GM23338 (cell line): ENCODE measurements around the gene ADGRD2. TPM values are rescaled to one million over a fixed set of nuclear protein-coding genes. Genes with fewer than 3 reads are reported as not detected.

Source experiments
- ATAC-seq: fragments of 200-7000 bp; cut with Tn5 transposase; 3 replicates; pipeline ENCODE4 v1.9.1; 2020
- DNase-seq: peaks from one replicate; pipeline ENCODE4 v3.0.0-alpha.2; 2015; ENCODE audit warnings: low spot score
- H2AFZ ChIP-seq: fragments of 200-600 bp; sonication (generic); 2 replicates; pipeline ENCODE4 v1.8.0; 2016; ENCODE audit warnings: antibody characterized with exemption, mild to moderate bottlenecking, moderate library complexity
- H3F3A ChIP-seq: fragments of 200-600 bp; sonication (generic); replicated peaks from 2 replicates; pipeline ENCODE4 v1.8.0; 2017; ENCODE audit warnings: antibody characterized with exemption, mixed run types, low read depth
- H3K27ac ChIP-seq: fragments of 200-600 bp; sonication (generic); 2 replicates; pipeline ENCODE4 v1.6.1; 2016; ENCODE audit warnings: low read depth
- H3K27me3 ChIP-seq: fragments of 200-600 bp; sonication (generic); 2 replicates; pipeline ENCODE4 v1.8.0; 2016; ENCODE audit warnings: mild to moderate bottlenecking, mixed run types, moderate library complexity; ENCODE audit not compliant: insufficient read depth
- H3K36me3 ChIP-seq: fragments of 200-600 bp; sonication (generic); 2 replicates; pipeline ENCODE4 v1.8.0; 2016; ENCODE audit warnings: mild to moderate bottlenecking; ENCODE audit not compliant: insufficient read depth
- H3K4me1 ChIP-seq: fragments of 200-600 bp; sonication (generic); 2 replicates; pipeline ENCODE4 v1.8.0; 2016; ENCODE audit warnings: mild to moderate bottlenecking, moderate library complexity; ENCODE audit not compliant: insufficient read depth
- H3K4me2 ChIP-seq: fragments of 200-600 bp; sonication (generic); 2 replicates; pipeline ENCODE4 v1.7.1; 2017; ENCODE audit warnings: mixed run types
- H3K4me3 ChIP-seq: fragments of 200-600 bp; sonication (generic); 2 replicates; pipeline ENCODE4 v1.6.1; 2016; ENCODE audit warnings: mixed run types
- H3K79me2 ChIP-seq: fragments of 200-600 bp; sonication (generic); replicated peaks from 2 replicates; pipeline ENCODE4 v1.8.0; 2017; ENCODE audit warnings: mild to moderate bottlenecking; ENCODE audit not compliant: insufficient read depth
- H3K9me2 ChIP-seq: fragments of 200-600 bp; sonication (generic); 2 replicates; pipeline ENCODE4 v1.8.0; 2017; ENCODE audit not compliant: insufficient read depth
- H4K20me1 ChIP-seq: fragments of 200-600 bp; sonication (generic); replicated peaks from 2 replicates; pipeline ENCODE4 v1.8.0; 2017; ENCODE audit warnings: mild to moderate bottlenecking; ENCODE audit not compliant: insufficient read depth
- H3K27ac Mint-ChIP-seq: 2 replicates; pipeline ENCODE4 v1.8.0; 2020; ENCODE audit warnings: inconsistent platforms, mild to moderate bottlenecking, moderate library complexity, mixed read lengths
- H3K27me3 Mint-ChIP-seq: 3 replicates; pipeline ENCODE4 v1.8.0; 2022; ENCODE audit warnings: low read depth, mild to moderate bottlenecking, moderate library complexity, mixed read lengths, inconsistent platforms; ENCODE audit not compliant: insufficient read depth, poor library complexity
- H3K36me3 Mint-ChIP-seq: 3 replicates; pipeline ENCODE4 v1.8.0; 2021; ENCODE audit warnings: low read depth, mild to moderate bottlenecking, inconsistent platforms, moderate library complexity, mixed read lengths
- H3K4me1 Mint-ChIP-seq: 3 replicates; pipeline ENCODE4 v1.8.0; 2020; ENCODE audit warnings: mild to moderate bottlenecking, inconsistent platforms, mixed read lengths
- H3K4me3 Mint-ChIP-seq: 3 replicates; pipeline ENCODE4 v1.8.0; 2021; ENCODE audit warnings: moderate library complexity, mild to moderate bottlenecking, inconsistent platforms, mixed read lengths
- H3K9me3 Mint-ChIP-seq: 3 replicates; pipeline ENCODE4 v1.8.0; 2020; ENCODE audit warnings: moderate library complexity, mild to moderate bottlenecking, inconsistent platforms, mixed read lengths
- CTCF ChIP-seq, 2 experiments: fragments of 200-600 bp in 1 of 2; sonication (generic) in 1 of 2; conservative IDR thresholded peaks; 2 replicates each; pipeline versions ENCODE4 v1.5.1 to v1.6.1; 2016 to 2017; ENCODE audit warnings: antibody characterized with exemption in 2 of 2, low read depth in 2 of 2, mild to moderate bottlenecking in 2 of 2, moderate library complexity in 1 of 2
- EZH2 ChIP-seq: fragments of 200-600 bp; sonication (generic); IDR thresholded peaks from one replicate; pipeline ENCODE4 v1.8.0; 2017; ENCODE audit warnings: antibody characterized with exemption, mild to moderate bottlenecking, low read depth; ENCODE audit not compliant: unreplicated experiment
- EZH2phosphoT487 ChIP-seq: fragments of 200-600 bp; sonication (generic); IDR thresholded peaks from one replicate; pipeline ENCODE4 v1.8.1; 2018; ENCODE audit warnings: antibody characterized with exemption; ENCODE audit not compliant: unreplicated experiment
- JUNB ChIP-seq: IDR thresholded peaks from one replicate; pipeline ENCODE4 v1.6.1; 2016; ENCODE audit warnings: antibody characterized with exemption; ENCODE audit not compliant: unreplicated experiment
- NANOG ChIP-seq: IDR thresholded peaks from 2 replicates; pipeline ENCODE4 v1.6.1; 2016; ENCODE audit warnings: antibody characterized with exemption, borderline replicate concordance
- REST ChIP-seq: IDR thresholded peaks from one replicate; pipeline ENCODE4 v1.6.1; 2018; ENCODE audit warnings: antibody characterized with exemption; ENCODE audit not compliant: unreplicated experiment
- ZNF114 ChIP-seq: fragments of 250-450 bp; sonication (Bioruptor Pico); IDR thresholded peaks from 2 replicates; pipeline ENCODE4 v1.5.0; 2020; ENCODE audit warnings: mild to moderate bottlenecking, moderate library complexity
- ZNF331 ChIP-seq: fragments of 250-450 bp; sonication (Bioruptor Pico); IDR thresholded peaks from 2 replicates; pipeline ENCODE4 v1.5.0; 2020; ENCODE audit warnings: low read depth, mild to moderate bottlenecking, moderate library complexity
- ZNF462 ChIP-seq: fragments of 250-450 bp; sonication (Bioruptor Pico); IDR thresholded peaks from 2 replicates; pipeline ENCODE4 v1.5.0; 2020; ENCODE audit warnings: mild to moderate bottlenecking, moderate library complexity
- polyA plus RNA-seq: library from polyadenylated mRNA; unstranded; fragments of >200 nt; fragmentation: Nextera tagmentation; extraction: Ambion mirVana; gene quantifications from 2 replicates; pipeline ENCODE4 v1.2.1, GENCODE V29; 2016
- total RNA-seq: library from RNA; depleted of rRNA; stranded (reverse); fragments of >200 nt; shearing (Covaris generic); gene quantifications from 2 replicates; pipeline ENCODE4 v1.2.3, GENCODE V29; 2014

Gene ADGRD2
- total and polyA plus RNA-seq, 2 experiments from 2014 or later, result 0.45 to 0.78 TPM

- no peak overlapping the region for H3K27ac Mint-ChIP-seq
- peak overlapping the region; percentile 38; the same call in 1 of the 2 replicates for H2AFZ ChIP-seq
Measured at GRCh38 chr9:124449381-124450151, 685 bp upstream of the ADGRD2 start.

More at GRCh38 chr9:124449381-124450151, 685 bp upstream of the ADGRD2 start:
- Histone ChIP-seq H3K79me2 (no peaks in the 10 kb centered on the region), H3F3A (0 out of 2 replicates have a peak, but pooled peaks cover 9% of the 10 kb centered on the region), H3K4me3 (peak overlapping the region; percentile 67), H4K20me1 (no peaks in the 10 kb centered on the region), H3K36me3 (no peaks in the 10 kb centered on the region), H3K27ac (no peak overlapping the region), H3K27me3 (peaks cover 27% of the 10 kb centered on the region), H3K4me2 (peak overlapping the region; percentile 57; the same call in 1 of the 2 replicates), H3K4me1 (0 out of 2 replicates have a peak, but pooled peaks cover 8% of the 10 kb centered on the region), H3K9me2 (no peaks in the 10 kb centered on the region)
- H3K27me3 Mint-ChIP-seq, result peaks cover 32% of the 10 kb centered on the region
- peak overlapping the region; percentile 40; the same call in 2 of the 3 replicates for H3K4me3 Mint-ChIP-seq
- ATAC-seq (peak; percentile 16), DNase-seq (no peak)
- H3K9me3 Mint-ChIP-seq, result no peaks in the 10 kb centered on the region; the same call in 1 of the 3 replicates
- TF ChIP-seq ZNF331 (CRISPR knock-in tag) (no peak), NANOG (no peak), ZNF462 (CRISPR knock-in tag) (no peak), CTCF (conservative IDR thresholded peaks at IDR 0.05; ENCODE audit: low read depth in 2 of 2) (no peak), ZNF114 (CRISPR knock-in tag) (no peak), REST (no peak), EZH2phosphoT487 (no peak), EZH2 (no peak), JUNB (no peak)
- peaks cover 16% of the 10 kb centered on the region; the same call in 2 of the 3 replicates for H3K4me1 Mint-ChIP-seq
- no peaks in the 10 kb centered on the region for H3K36me3 Mint-ChIP-seq
